UCSD-AML1 (cell line): ENCODE data around the gene SYT6.

Experiments
- DNase-seq: peaks from one replicate; lab custom pipeline; 2025; ENCODE audit not compliant: unreplicated experiment; lab: John Stamatoyannopoulos, UW

Gene SYT6

GRCh38 chr1:114122941-114123618, 30.6 kb downstream of the SYT6 start:
- peak; percentile 44 for DNase-seq

GRCh38 chr1:114118351-114118990, 35.2 kb downstream of the SYT6 start:
- DNase-seq = peak; percentile 48

- DNase-seq = no peak
Measured at GRCh38 chr1:114117654-114118053, 36.0 kb downstream of the SYT6 start.

- no peak for DNase-seq
Measured at GRCh38 chr1:114116086-114116485, 37.6 kb downstream of the SYT6 start.

GRCh38 chr1:114114185-114115094, 39.2 kb downstream of the SYT6 start:
- DNase-seq = peak; percentile 41

GRCh38 chr1:114113411-114114184, 40.1 kb downstream of the SYT6 start:
- peak; percentile 85 for DNase-seq

GRCh38 chr1:114112775-114113174, 40.9 kb downstream of the SYT6 start:
- DNase-seq = peak; percentile 27

GRCh38 chr1:114111731-114112641, 41.7 kb downstream of the SYT6 start:
- no peak for DNase-seq

GRCh38 chr1:114109981-114110380, 43.7 kb downstream of the SYT6 start:
- DNase-seq = no peak

GRCh38 chr1:114108751-114109255, 44.9 kb downstream of the SYT6 start:
- peak; percentile 36 for DNase-seq

- peak; percentile 30 for DNase-seq
Measured at GRCh38 chr1:114107474-114108435, 45.9 kb downstream of the SYT6 start.

GRCh38 chr1:114105421-114105979, 48.2 kb downstream of the SYT6 start:
- no peak for DNase-seq

GRCh38 chr1:114104949-114105348, 48.7 kb downstream of the SYT6 start:
- no peak for DNase-seq

- no peak for DNase-seq
Measured at GRCh38 chr1:114103992-114104391, 49.7 kb downstream of the SYT6 start.

- no peak for DNase-seq
Measured at GRCh38 chr1:114102136-114102535, 51.5 kb downstream of the SYT6 start.

- DNase-seq = no peak
Measured at GRCh38 chr1:114100148-114100547, 53.5 kb downstream of the SYT6 start.

GRCh38 chr1:114099268-114099667, 54.4 kb downstream of the SYT6 start:
- DNase-seq = no peak

- no peak for DNase-seq
Measured at GRCh38 chr1:114097109-114097508, 56.6 kb downstream of the SYT6 start.
